Kidney capillary endothelial cell (primary cell): ENCODE results near the gene CACNB1.
"Not testable (repeated sequence)": the region's sequence is repeated elsewhere in the genome, so short reads cannot be mapped to it uniquely, and the experiment has no call there.

Experiments used
- DNase-seq: peaks from one replicate; pipeline ENCODE4 v3.0.0-alpha.2; 2018; ENCODE audit warnings: low spot score

The CACNB1 gene

GRCh38 chr17:39151150-39151942, 46.1 kb downstream of the CACNB1 start, which contains the start of gene PLXDC1:
Gene PLXDC1, minus strand, starts transcription at chr17:39151637. Its CDS starts 200 bp downstream, at chr17:39151437.
- DNase-seq: no peak

GRCh38 chr17:39150795-39151149, 46.7 kb downstream of the CACNB1 start:
- no peak for DNase-seq

- DNase-seq: no peak
Measured at GRCh38 chr17:39150104-39150634, 47.3 kb downstream of the CACNB1 start.

GRCh38 chr17:39147221-39148185, 50.0 kb downstream of the CACNB1 start:
- no peak for DNase-seq

- no peak for DNase-seq
Measured at GRCh38 chr17:39146273-39146672, 51.2 kb downstream of the CACNB1 start.

GRCh38 chr17:39145143-39145542, 52.3 kb downstream of the CACNB1 start:
- no peak for DNase-seq

GRCh38 chr17:39144416-39144840, 53.0 kb downstream of the CACNB1 start:
- no peak for DNase-seq

- DNase-seq: no peak
Measured at GRCh38 chr17:39143552-39144093, 53.8 kb downstream of the CACNB1 start.

GRCh38 chr17:39141915-39142664, 55.4 kb downstream of the CACNB1 start:
- DNase-seq: no peak

- DNase-seq: no peak
Measured at GRCh38 chr17:39141294-39141693, 56.2 kb downstream of the CACNB1 start.

GRCh38 chr17:39139561-39139960, 57.9 kb downstream of the CACNB1 start:
- no peak for DNase-seq

GRCh38 chr17:39139161-39139511, 58.3 kb downstream of the CACNB1 start:
- DNase-seq: no peak

- DNase-seq: no peak
Measured at GRCh38 chr17:39138431-39139160, 58.9 kb downstream of the CACNB1 start.

GRCh38 chr17:39134878-39135277, 62.6 kb downstream of the CACNB1 start:
- no peak for DNase-seq

GRCh38 chr17:39132192-39132610, 65.3 kb downstream of the CACNB1 start:
- no peak for DNase-seq

GRCh38 chr17:39131616-39132015, 65.9 kb downstream of the CACNB1 start:
- no peak for DNase-seq

- DNase-seq: no peak
Measured at GRCh38 chr17:39130205-39130604, 67.3 kb downstream of the CACNB1 start.

GRCh38 chr17:39129544-39129943, 67.9 kb downstream of the CACNB1 start:
- not testable (repeated sequence) for DNase-seq

GRCh38 chr17:39126436-39126835, 71.0 kb downstream of the CACNB1 start:
- no peak for DNase-seq

GRCh38 chr17:39125143-39125875, 72.2 kb downstream of the CACNB1 start:
- no peak for DNase-seq
